Measurements from ENCODE around the gene KDM6B.

- TF ChIP-seq CTCF (IDR thresholded peaks at IDR 0.05; ENCODE audit: low read length) (no peak), EZH2phosphoT487 (IDR thresholded peaks at IDR 0.05; ENCODE audit: low read length) (no peak), EZH2 (optimal IDR thresholded peaks at IDR 0.05; ENCODE audit: low read depth, low read length) (no peak)
Measured at GRCh38 chr17:7798839-7799238, 35.2 kb upstream of the KDM6B start.

Measured in MM.1S (cell line).